ENCODE data around the gene ABCD3.

DNA sequence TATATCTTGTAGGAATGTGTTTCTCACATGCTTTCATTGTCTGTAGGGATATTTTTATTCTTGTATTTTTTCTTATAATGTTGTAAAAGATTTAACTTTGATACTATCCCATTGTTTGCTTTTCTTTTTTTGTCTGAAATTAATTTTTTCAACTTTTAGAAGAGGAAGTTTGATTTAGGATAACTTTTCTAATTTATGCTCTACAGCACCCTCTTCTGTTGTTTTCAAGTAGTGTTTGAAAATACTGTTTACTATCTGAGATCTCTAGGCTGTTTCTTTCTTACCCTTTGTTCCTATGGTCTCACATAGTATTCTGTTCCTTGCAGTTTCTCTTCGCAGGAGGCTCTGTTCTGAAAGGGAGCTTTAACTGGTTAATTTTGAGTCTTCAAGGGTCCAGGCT lies 21.9 kb downstream of the ABCD3 start:
- TF ChIP-seq, protein P1, sequence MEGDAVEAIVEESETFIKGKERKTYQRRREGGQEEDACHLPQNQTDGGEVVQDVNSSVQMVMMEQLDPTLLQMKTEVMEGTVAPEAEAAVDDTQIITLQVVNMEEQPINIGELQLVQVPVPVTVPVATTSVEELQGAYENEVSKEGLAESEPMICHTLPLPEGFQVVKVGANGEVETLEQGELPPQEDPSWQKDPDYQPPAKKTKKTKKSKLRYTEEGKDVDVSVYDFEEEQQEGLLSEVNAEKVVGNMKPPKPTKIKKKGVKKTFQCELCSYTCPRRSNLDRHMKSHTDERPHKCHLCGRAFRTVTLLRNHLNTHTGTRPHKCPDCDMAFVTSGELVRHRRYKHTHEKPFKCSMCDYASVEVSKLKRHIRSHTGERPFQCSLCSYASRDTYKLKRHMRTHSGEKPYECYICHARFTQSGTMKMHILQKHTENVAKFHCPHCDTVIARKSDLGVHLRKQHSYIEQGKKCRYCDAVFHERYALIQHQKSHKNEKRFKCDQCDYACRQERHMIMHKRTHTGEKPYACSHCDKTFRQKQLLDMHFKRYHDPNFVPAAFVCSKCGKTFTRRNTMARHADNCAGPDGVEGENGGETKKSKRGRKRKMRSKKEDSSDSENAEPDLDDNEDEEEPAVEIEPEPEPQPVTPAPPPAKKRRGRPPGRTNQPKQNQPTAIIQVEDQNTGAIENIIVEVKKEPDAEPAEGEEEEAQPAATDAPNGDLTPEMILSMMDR (IDR thresholded peaks at IDR 0.05; ENCODE audit: low read length) = no peak
- TF ChIP-seq EZH2 (optimal IDR thresholded peaks at IDR 0.05; ENCODE audit: low read depth, low read length) = no peak
- TF ChIP-seq EZH2phosphoT487 (IDR thresholded peaks at IDR 0.05; ENCODE audit: low read length) = no peak

Measured in MM.1S (cell line).